GM18870 (cell line): ENCODE results near the gene NEURL2.
A peak's percentile ranks its signal among the peaks of the same experiment; 100 is the strongest.
"Not testable (repeated sequence)": the region's sequence is repeated elsewhere in the genome, so short reads cannot be mapped to it uniquely, and the experiment has no call there.

Experiments used
- ATAC-seq: cut with Tn5 transposase; IDR thresholded peaks from one replicate; pipeline ENCODE4 v1.9.1; 2021; ENCODE audit warnings: moderate library complexity; ENCODE audit not compliant: unreplicated experiment

The NEURL2 gene

GRCh38 chr20:45874576-45874975 is 16.4 kb downstream of the NEURL2 start:
- ATAC-seq = no peak

GRCh38 chr20:45874104-45874481 is 16.9 kb downstream of the NEURL2 start:
- ATAC-seq = not testable (repeated sequence)

GRCh38 chr20:45873409-45874103 is 17.5 kb downstream of the NEURL2 start:
- ATAC-seq = no peak

GRCh38 chr20:45872626-45873025 is 18.4 kb downstream of the NEURL2 start:
- no peak for ATAC-seq

- ATAC-seq = no peak
Measured at GRCh38 chr20:45867819-45868176, 23.2 kb downstream of the NEURL2 start.

GRCh38 chr20:45867136-45867818 is 23.7 kb downstream of the NEURL2 start:
- ATAC-seq = no peak

- no peak for ATAC-seq
Measured at GRCh38 chr20:45866454-45866853, 24.6 kb downstream of the NEURL2 start.

- no peak for ATAC-seq
Measured at GRCh38 chr20:45863543-45864470, 27.2 kb downstream of the NEURL2 start.

- no peak for ATAC-seq
Measured at GRCh38 chr20:45861221-45862075, 29.6 kb downstream of the NEURL2 start.

- ATAC-seq = no peak
Measured at GRCh38 chr20:45860560-45861220, 30.3 kb downstream of the NEURL2 start.

GRCh38 chr20:45859916-45860315 is 31.1 kb downstream of the NEURL2 start:
- ATAC-seq = no peak

GRCh38 chr20:45857882-45858216 is 33.2 kb downstream of the NEURL2 start:
- ATAC-seq = no peak

GRCh38 chr20:45857114-45857881 is 33.7 kb downstream of the NEURL2 start, which contains the start of the genes ACOT8 and ZSWIM3:
Gene ACOT8, minus strand, starts transcription at chr20:45857392. Its CDS starts 77 bp downstream, at chr20:45857315.
Gene ZSWIM3, plus strand, starts transcription at chr20:45857614. Its CDS starts 212 bp downstream, at chr20:45857826.
- peak; percentile 97 for ATAC-seq

GRCh38 chr20:45853484-45853883 is 37.5 kb downstream of the NEURL2 start:
- ATAC-seq = no peak

GRCh38 chr20:45852326-45852725 is 38.7 kb downstream of the NEURL2 start:
- ATAC-seq = no peak

GRCh38 chr20:45851501-45851900 is 39.5 kb downstream of the NEURL2 start:
- ATAC-seq = no peak

GRCh38 chr20:45850926-45851325 is 40.1 kb downstream of the NEURL2 start:
- ATAC-seq = no peak

GRCh38 chr20:45850238-45850637 is 40.8 kb downstream of the NEURL2 start:
- no peak for ATAC-seq

GRCh38 chr20:45848969-45849582 is 41.9 kb downstream of the NEURL2 start:
- ATAC-seq = no peak
